Measurements from ENCODE around the gene IL15RA. TPM values are rescaled to one million over a fixed set of nuclear protein-coding genes. Genes with fewer than 3 reads are reported as not detected.
"Not testable (repeated sequence)": the region's sequence is repeated elsewhere in the genome, so short reads cannot be mapped to it uniquely, and the experiment has no call there.

IL15RA gene
- total and polyA plus RNA-seq, 2 donors (not counting 1 experiment from before 2014, with no cell fraction given): 9.3 to 9.6 TPM

DNA sequence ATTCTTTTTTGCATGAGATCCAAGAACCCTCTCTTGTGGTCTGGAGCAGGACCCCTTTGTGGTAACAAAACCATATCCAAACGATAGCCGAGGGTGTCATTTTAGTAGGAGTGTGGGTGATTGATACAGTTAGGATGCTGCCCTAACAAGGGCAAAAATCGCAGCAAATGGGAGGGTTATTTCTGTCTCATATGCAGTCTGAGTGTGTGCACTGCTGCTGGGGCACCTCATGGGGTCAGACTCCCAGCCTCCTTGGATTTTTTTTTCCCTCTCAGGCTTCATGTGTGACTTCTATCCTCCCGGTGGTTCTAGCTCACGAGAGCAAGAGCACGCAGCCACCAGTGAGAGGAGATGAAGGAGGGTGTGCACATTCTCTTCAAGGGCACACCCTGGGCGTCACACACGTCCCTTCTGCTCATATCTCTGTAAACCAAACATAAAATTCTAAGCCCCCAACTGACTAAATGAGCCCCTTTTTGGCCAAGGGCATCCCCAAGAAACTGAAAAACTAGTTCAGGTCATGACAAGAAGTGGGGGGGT, 28.6 kb upstream of the IL15RA start:
- Histone ChIP-seq H4K20me1 (ENCODE audit: control insufficient read depth, insufficient read depth, low read length, poor library complexity, severe bottlenecking) (no peaks in the 10 kb centered on the region), H3K4me1 (ENCODE audit: control insufficient read depth in 2 of 2, insufficient read depth in 2 of 2, low read length in 2 of 2) (no peaks in the 10 kb centered on the region), H3K9ac (ENCODE audit: low read length) (no peak overlapping the region), H3K4me3 (ENCODE audit: control extremely low read depth in 1 of 5, extremely low read depth in 1 of 5, insufficient read depth in 1 of 5, low read depth in 2 of 5, low read length in 4 of 5) (no peak overlapping the region), H3K4me2 (replicated peaks; ENCODE audit: low read depth, low read length, poor library complexity, severe bottlenecking) (no peak overlapping the region), H3K36me3 (replicated peaks in 1 of 2; ENCODE audit: control extremely low read depth in 1 of 2, control insufficient read depth in 1 of 2, extremely low read depth in 1 of 2, insufficient read depth in 2 of 2, low read length in 1 of 2) (no peaks in the 10 kb centered on the region), H3K79me2 (ENCODE audit: control insufficient read depth, insufficient read depth, low read length) (no peaks in the 10 kb centered on the region), H3K27ac (ENCODE audit: low read length in 2 of 2) (no peak overlapping the region), H3K9me3 (ENCODE audit: control extremely low read depth in 1 of 3, control insufficient read depth in 2 of 3, insufficient read depth in 1 of 3, low read length in 2 of 3) (peaks cover 0 to 11% (median 4%) of the 10 kb centered on the region in 3 donors), H2AFZ (ENCODE audit: insufficient read depth, low read depth, low read length, poor library complexity, severe bottlenecking) (no peak overlapping the region), H3K27me3 (replicated peaks in 1 of 4; ENCODE audit: control extremely low read depth in 1 of 4, control insufficient read depth in 3 of 4, insufficient read depth in 4 of 4, low read length in 3 of 4) (no peaks in the 10 kb centered on the region)
- ChIA-PET CTCF (interaction anchor here (1.1 to 1.9 kb wide), 2 partner anchors 80 to 82 kb away, joined by 4 to 5 read pairs; no protein-coding TSS in a partner anchor), POLR2A (no interaction called here)
- Mint-ChIP-seq H3K9me3 (ENCODE audit: insufficient read depth) (no peaks in the 10 kb centered on the region), H3K4me3 (no peak overlapping the region), H3K27me3 (no peaks in the 10 kb centered on the region), H3K4me1 (no peaks in the 10 kb centered on the region), H3K27ac (no peak overlapping the region)
- ATAC-seq (ENCODE audit: low read depth) (no peak), DNase-seq (no peak)
- intact Hi-C loops (cut with micrococcal nuclease): no loop called here
- WGBS (ENCODE audit: insufficient coverage): 94% methylated on average over 4 of the region's 8 CpGs
- TF ChIP-seq, protein P1, sequence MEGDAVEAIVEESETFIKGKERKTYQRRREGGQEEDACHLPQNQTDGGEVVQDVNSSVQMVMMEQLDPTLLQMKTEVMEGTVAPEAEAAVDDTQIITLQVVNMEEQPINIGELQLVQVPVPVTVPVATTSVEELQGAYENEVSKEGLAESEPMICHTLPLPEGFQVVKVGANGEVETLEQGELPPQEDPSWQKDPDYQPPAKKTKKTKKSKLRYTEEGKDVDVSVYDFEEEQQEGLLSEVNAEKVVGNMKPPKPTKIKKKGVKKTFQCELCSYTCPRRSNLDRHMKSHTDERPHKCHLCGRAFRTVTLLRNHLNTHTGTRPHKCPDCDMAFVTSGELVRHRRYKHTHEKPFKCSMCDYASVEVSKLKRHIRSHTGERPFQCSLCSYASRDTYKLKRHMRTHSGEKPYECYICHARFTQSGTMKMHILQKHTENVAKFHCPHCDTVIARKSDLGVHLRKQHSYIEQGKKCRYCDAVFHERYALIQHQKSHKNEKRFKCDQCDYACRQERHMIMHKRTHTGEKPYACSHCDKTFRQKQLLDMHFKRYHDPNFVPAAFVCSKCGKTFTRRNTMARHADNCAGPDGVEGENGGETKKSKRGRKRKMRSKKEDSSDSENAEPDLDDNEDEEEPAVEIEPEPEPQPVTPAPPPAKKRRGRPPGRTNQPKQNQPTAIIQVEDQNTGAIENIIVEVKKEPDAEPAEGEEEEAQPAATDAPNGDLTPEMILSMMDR (IDR thresholded peaks at IDR 0.05): no peak
- no peak for TF ChIP-seq EZH2 (IDR thresholded peaks at IDR 0.05; ENCODE audit: borderline replicate concordance, insufficient read depth, low read depth, low read length, poor library complexity, severe bottlenecking)

- ATAC-seq (ENCODE audit: low read depth); H3K4me1 ChIP-seq (ENCODE audit: control insufficient read depth in 2 of 2, insufficient read depth in 2 of 2, low read length in 2 of 2); POLR2A ChIA-PET; H2AFZ ChIP-seq (ENCODE audit: insufficient read depth, low read depth, low read length, poor library complexity, severe bottlenecking); H3K79me2 ChIP-seq (ENCODE audit: control insufficient read depth, insufficient read depth, low read length); H4K20me1 ChIP-seq (ENCODE audit: control insufficient read depth, insufficient read depth, low read length, poor library complexity, severe bottlenecking); H3K36me3 ChIP-seq (replicated peaks in 1 of 2; ENCODE audit: control extremely low read depth in 1 of 2, control insufficient read depth in 1 of 2, extremely low read depth in 1 of 2, insufficient read depth in 2 of 2, low read length in 1 of 2); H3K4me3 Mint-ChIP-seq; H3K4me1 Mint-ChIP-seq; DNase-seq; H3K27me3 ChIP-seq (replicated peaks in 1 of 4; ENCODE audit: control extremely low read depth in 1 of 4, control insufficient read depth in 3 of 4, insufficient read depth in 4 of 4, low read length in 3 of 4); H3K4me2 ChIP-seq (replicated peaks; ENCODE audit: low read depth, low read length, poor library complexity, severe bottlenecking); H3K27me3 Mint-ChIP-seq; H3K9ac ChIP-seq (ENCODE audit: low read length); H3K9me3 Mint-ChIP-seq (ENCODE audit: insufficient read depth); H3K27ac Mint-ChIP-seq; H3K4me3 ChIP-seq (ENCODE audit: control extremely low read depth in 1 of 5, extremely low read depth in 1 of 5, insufficient read depth in 1 of 5, low read depth in 2 of 5, low read length in 4 of 5); H3K27ac ChIP-seq (ENCODE audit: low read length in 2 of 2); intact Hi-C loops (cut with micrococcal nuclease): not testable (repeated sequence)
- H3K9me3 ChIP-seq (ENCODE audit: control extremely low read depth in 1 of 3, control insufficient read depth in 2 of 3, insufficient read depth in 1 of 3, low read length in 2 of 3): peaks cover 0 to 11% (median 4%) of the 10 kb centered on the region in 3 donors
- CTCF ChIA-PET: interaction anchor here (0.7 kb wide), 1 partner anchor 11 kb away, joined by 3 read pairs; no protein-coding TSS in a partner anchor
- 83% methylated on average over 5 of the region's 6 CpGs for WGBS (ENCODE audit: insufficient coverage)
Observed at GRCh38 chr10:6005161-6005804, 27.9 kb upstream of the IL15RA start.

Measured in B cell (primary cell).